Left lobe of liver (tissue), 2 donors: ENCODE data around the gene DIAPH1. TPM values are rescaled to one million over a fixed set of nuclear protein-coding genes. Genes with fewer than 3 reads are reported as not detected.
"Not testable (repeated sequence)": the region's sequence is repeated elsewhere in the genome, so short reads cannot be mapped to it uniquely, and the experiment has no call there.

Experiments used
- ATAC-seq: fragments of 200-7000 bp; cut with Tn5 transposase; one replicate; pipeline ENCODE4 v1.9.1; 2020; ENCODE audit warnings: mild to moderate bottlenecking, moderate library complexity
- DNase-seq: peaks from one replicate; pipeline ENCODE4 v3.0.0-alpha.2; 2020; ENCODE audit warnings: low spot score
- total RNA-seq: library from RNA; stranded (reverse); gene quantifications from one replicate; pipeline ENCODE4 v1.2.1, GENCODE V29; 2021
- donor health status: DM: no; HTN: no; CAD: no; lungs with moderate emphysema.
- donor health status: DM: no; HTN: yes; CAD: no.

The DIAPH1 gene
- total RNA-seq, 1 donor from 2014 or later = 120 TPM

GRCh38 chr5:141613344-141613743 is 5.5 kb downstream of the DIAPH1 start:
- DNase-seq (no peak), ATAC-seq (no peak)

GRCh38 chr5:141611289-141611688 is 7.5 kb downstream of the DIAPH1 start:
- DNase-seq = no peak
- no peak for ATAC-seq

- ATAC-seq, DNase-seq: not testable (repeated sequence)
Measured at GRCh38 chr5:141609921-141610320, 8.9 kb downstream of the DIAPH1 start.

GRCh38 chr5:141609044-141609443 is 9.8 kb downstream of the DIAPH1 start:
- ATAC-seq = peak; percentile 58

GRCh38 chr5:141608557-141608956 is 10.2 kb downstream of the DIAPH1 start:
- peak; percentile 87 for ATAC-seq
- no peak for DNase-seq

More at GRCh38 chr5:141609044-141609443, 9.8 kb downstream of the DIAPH1 start:
- DNase-seq = no peak

GRCh38 chr5:141608046-141608445 is 10.8 kb downstream of the DIAPH1 start:
- ATAC-seq (no peak), DNase-seq (no peak)

GRCh38 chr5:141605523-141606277 is 13.1 kb downstream of the DIAPH1 start:
- DNase-seq (no peak), ATAC-seq (peak; percentile 15)

GRCh38 chr5:141603923-141604717 is 14.7 kb downstream of the DIAPH1 start:
- ATAC-seq (peak; percentile 28), DNase-seq (no peak)

- DNase-seq (no peak), ATAC-seq (no peak)
Measured at GRCh38 chr5:141602606-141603005, 16.2 kb downstream of the DIAPH1 start.

- ATAC-seq (peak; percentile 53), DNase-seq (no peak)
Measured at GRCh38 chr5:141598391-141599345, 20.1 kb downstream of the DIAPH1 start.

- ATAC-seq = peak; percentile 40
- DNase-seq = no peak
Measured at GRCh38 chr5:141597814-141598213, 21.0 kb downstream of the DIAPH1 start.

- peak; percentile 11 for ATAC-seq
- DNase-seq = no peak
Measured at GRCh38 chr5:141597394-141597793, 21.4 kb downstream of the DIAPH1 start.

GRCh38 chr5:141596867-141597266 is 21.9 kb downstream of the DIAPH1 start:
- DNase-seq (no peak), ATAC-seq (no peak)

GRCh38 chr5:141590127-141590526 is 28.7 kb downstream of the DIAPH1 start:
- ATAC-seq (peak; percentile 76), DNase-seq (peak; percentile 58)

GRCh38 chr5:141586246-141586645 is 32.6 kb downstream of the DIAPH1 start:
- DNase-seq (no peak), ATAC-seq (no peak)

GRCh38 chr5:141585594-141585993 is 33.2 kb downstream of the DIAPH1 start:
- DNase-seq (no peak), ATAC-seq (no peak)

- DNase-seq (no peak), ATAC-seq (no peak)
Measured at GRCh38 chr5:141574122-141574510, 44.7 kb downstream of the DIAPH1 start.

GRCh38 chr5:141573489-141574121 is 45.2 kb downstream of the DIAPH1 start:
- no peak for DNase-seq
- ATAC-seq = no peak

GRCh38 chr5:141570655-141571054 is 48.1 kb downstream of the DIAPH1 start:
- DNase-seq (no peak), ATAC-seq (no peak)

- DNase-seq (no peak), ATAC-seq (no peak)
Measured at GRCh38 chr5:141567513-141568117, 51.2 kb downstream of the DIAPH1 start.
